Activated CD8-positive, alpha-beta T cell treated with anti-CD3 and anti-CD28 coated beads, Interleukin-2, amount 10 ng/mL, durations not matched to agents 7 days and 5 days (primary cell): Measurements from ENCODE around the gene RSRC1. TPM values are rescaled to one million over a fixed set of nuclear protein-coding genes. Genes with fewer than 3 reads are reported as not detected.

Experiments used
- ATAC-seq: fragments of 150-1000 bp; cut with Tn5 transposase; one replicate; pipeline ENCODE4 v1.10.0; 2021; ENCODE audit warnings: moderate library complexity
- CTCF ChIA-PET: fragments of 350-600 bp; sonication (Branson Sonifier 250); formaldehyde crosslinking; loops from one replicate; lab custom pipeline; 2021; ENCODE audit warnings: antibody characterized with exemption; lab: Charles Lee
- POLR2A ChIA-PET: fragments of 350-600 bp; sonication (Branson Sonifier 250); formaldehyde crosslinking; loops from one replicate; lab custom pipeline; 2021; ENCODE audit warnings: antibody characterized with exemption; lab: Charles Lee
- DNase-seq: peaks from one replicate; pipeline ENCODE4 v3.0.0-alpha.2; 2020
- H3K27ac Mint-ChIP-seq: one replicate; pipeline ENCODE4 v1.8.0; 2021; ENCODE audit warnings: mild to moderate bottlenecking, mixed read lengths
- H3K27me3 Mint-ChIP-seq: one replicate; pipeline ENCODE4 v1.8.0; 2021; ENCODE audit warnings: low read depth, mixed read lengths
- H3K36me3 Mint-ChIP-seq: one replicate; pipeline ENCODE4 v1.8.0; 2021; ENCODE audit warnings: low read depth, mixed read lengths
- H3K4me1 Mint-ChIP-seq: one replicate; pipeline ENCODE4 v1.8.0; 2021; ENCODE audit warnings: low read depth, mixed read lengths
- H3K4me3 Mint-ChIP-seq: one replicate; pipeline ENCODE4 v1.8.0; 2021; ENCODE audit warnings: mild to moderate bottlenecking, mixed read lengths
- H3K9me3 Mint-ChIP-seq: one replicate; pipeline ENCODE4 v1.8.0; 2022; ENCODE audit warnings: mixed read lengths; ENCODE audit not compliant: insufficient read depth
- total RNA-seq, 2 experiments: library from RNA; stranded (reverse); gene quantifications; one replicate each; pipeline ENCODE4 v1.2.3, GENCODE V29; 2021

Gene RSRC1
- total RNA-seq, 2 experiments from 2014 or later, result 44.9 to 47.9 TPM

GRCh38 chr3:158258619-158259018, 148.7 kb downstream of the RSRC1 start:
- ChIA-PET POLR2A (no interaction called here), CTCF (no interaction called here)
- no peak for ATAC-seq
- H3K4me1 Mint-ChIP-seq, result no peaks in the 10 kb centered on the region
- no peak overlapping the region for H3K27ac Mint-ChIP-seq
- no peaks in the 10 kb centered on the region for H3K27me3 Mint-ChIP-seq
- no peak for DNase-seq
- H3K9me3 Mint-ChIP-seq, result peaks cover 5% of the 10 kb centered on the region
- no peak overlapping the region for H3K4me3 Mint-ChIP-seq
- H3K36me3 Mint-ChIP-seq, result peaks cover 32% of the 10 kb centered on the region

- Mint-ChIP-seq H3K9me3 (peaks cover 8% of the 10 kb centered on the region), H3K27me3 (no peaks in the 10 kb centered on the region), H3K4me3 (no peak overlapping the region), H3K27ac (no peak overlapping the region), H3K36me3 (peaks cover 27% of the 10 kb centered on the region), H3K4me1 (no peaks in the 10 kb centered on the region)
- ChIA-PET POLR2A (no interaction called here), CTCF (no interaction called here)
- no peak for ATAC-seq
- DNase-seq, result no peak
These were observed 150.5 kb downstream of the RSRC1 start for GRCh38 chr3:158260392-158260791.

GRCh38 chr3:158261371-158261991, 151.6 kb downstream of the RSRC1 start:
- DNase-seq (no peak), ATAC-seq (no peak)
- peaks cover 15% of the 10 kb centered on the region for H3K9me3 Mint-ChIP-seq
- no peaks in the 10 kb centered on the region for H3K4me1 Mint-ChIP-seq
- no peak overlapping the region for H3K4me3 Mint-ChIP-seq
- H3K27me3 Mint-ChIP-seq, result no peaks in the 10 kb centered on the region
- ChIA-PET CTCF (no interaction called here), POLR2A (no interaction called here)
- peaks cover 16% of the 10 kb centered on the region for H3K36me3 Mint-ChIP-seq
- no peak overlapping the region for H3K27ac Mint-ChIP-seq

GRCh38 chr3:158264894-158265293, 155.0 kb downstream of the RSRC1 start:
- peaks cover 33% of the 10 kb centered on the region for H3K9me3 Mint-ChIP-seq
- no peak overlapping the region for H3K27ac Mint-ChIP-seq
- no peak for ATAC-seq
- CTCF ChIA-PET, result no interaction called here
- H3K36me3 Mint-ChIP-seq, result peaks cover 24% of the 10 kb centered on the region
- DNase-seq, result no peak
- no peaks in the 10 kb centered on the region for H3K4me1 Mint-ChIP-seq
- H3K27me3 Mint-ChIP-seq, result no peaks in the 10 kb centered on the region
- no peak overlapping the region for H3K4me3 Mint-ChIP-seq
- POLR2A ChIA-PET, result no interaction called here

GRCh38 chr3:158267015-158267414, 157.1 kb downstream of the RSRC1 start:
- H3K27me3 Mint-ChIP-seq, result no peaks in the 10 kb centered on the region
- peaks cover 23% of the 10 kb centered on the region for H3K36me3 Mint-ChIP-seq
- H3K27ac Mint-ChIP-seq, result no peak overlapping the region
- H3K4me3 Mint-ChIP-seq, result no peak overlapping the region
- ChIA-PET POLR2A (interaction anchor here (0.6 kb wide), 1 partner anchor 1073 kb away, joined by 7 read pairs; no protein-coding TSS in a partner anchor), CTCF (interaction anchor here (1.0 kb wide), 1 partner anchor 13 kb away, joined by 3 read pairs; no protein-coding TSS in a partner anchor)
- H3K4me1 Mint-ChIP-seq, result no peaks in the 10 kb centered on the region
- DNase-seq (no peak), ATAC-seq (no peak)
- peaks cover 35% of the 10 kb centered on the region for H3K9me3 Mint-ChIP-seq

GRCh38 chr3:158269942-158270341, 160.1 kb downstream of the RSRC1 start:
- ATAC-seq, result no peak
- Mint-ChIP-seq H3K9me3 (peaks cover 28% of the 10 kb centered on the region), H3K4me3 (no peak overlapping the region), H3K27me3 (no peaks in the 10 kb centered on the region), H3K4me1 (no peaks in the 10 kb centered on the region), H3K27ac (no peak overlapping the region), H3K36me3 (peaks cover 24% of the 10 kb centered on the region)
- ChIA-PET POLR2A (no interaction called here), CTCF (interaction anchor here (0.7 kb wide), 1 partner anchor 478 kb away, joined by 3 read pairs; no protein-coding TSS in a partner anchor)
- no peak for DNase-seq

- ChIA-PET CTCF (no interaction called here), POLR2A (no interaction called here)
- H3K36me3 Mint-ChIP-seq, result peaks cover 20% of the 10 kb centered on the region
- ATAC-seq (no peak), DNase-seq (no peak)
- no peak overlapping the region for H3K27ac Mint-ChIP-seq
- no peaks in the 10 kb centered on the region for H3K27me3 Mint-ChIP-seq
- no peak overlapping the region for H3K4me3 Mint-ChIP-seq
- H3K9me3 Mint-ChIP-seq, result peaks cover 15% of the 10 kb centered on the region
- no peaks in the 10 kb centered on the region for H3K4me1 Mint-ChIP-seq
These were observed 162.2 kb downstream of the RSRC1 start for GRCh38 chr3:158272081-158272480.

- Mint-ChIP-seq H3K4me3 (no peak overlapping the region), H3K9me3 (peaks cover 5% of the 10 kb centered on the region), H3K27me3 (no peaks in the 10 kb centered on the region), H3K4me1 (no peaks in the 10 kb centered on the region), H3K27ac (no peak overlapping the region), H3K36me3 (peaks cover 15% of the 10 kb centered on the region)
- DNase-seq (no peak), ATAC-seq (no peak)
- POLR2A ChIA-PET, result no interaction called here
- CTCF ChIA-PET, result no interaction called here
These were observed 163.8 kb downstream of the RSRC1 start for GRCh38 chr3:158273656-158274055.

- H3K36me3 Mint-ChIP-seq, result peaks cover 12% of the 10 kb centered on the region
- no peak overlapping the region for H3K4me3 Mint-ChIP-seq
- DNase-seq, result no peak
- H3K4me1 Mint-ChIP-seq, result no peaks in the 10 kb centered on the region
- H3K27me3 Mint-ChIP-seq, result no peaks in the 10 kb centered on the region
- no peak overlapping the region for H3K27ac Mint-ChIP-seq
- ATAC-seq, result no peak
- no peaks in the 10 kb centered on the region for H3K9me3 Mint-ChIP-seq
- CTCF ChIA-PET, result no interaction called here
- POLR2A ChIA-PET, result no interaction called here
These were observed 168.3 kb downstream of the RSRC1 start for GRCh38 chr3:158278187-158278586.

GRCh38 chr3:158279609-158280008, 169.7 kb downstream of the RSRC1 start:
- H3K4me1 Mint-ChIP-seq, result no peaks in the 10 kb centered on the region
- H3K27me3 Mint-ChIP-seq, result no peaks in the 10 kb centered on the region
- no peak overlapping the region for H3K4me3 Mint-ChIP-seq
- no peak overlapping the region for H3K27ac Mint-ChIP-seq
- ChIA-PET CTCF (interaction anchor here (1.3 kb wide), 1 partner anchor 12 kb away, joined by 3 read pairs; no protein-coding TSS in a partner anchor), POLR2A (no interaction called here)
- DNase-seq (no peak), ATAC-seq (no peak)
- H3K9me3 Mint-ChIP-seq, result no peaks in the 10 kb centered on the region
- peaks cover 9% of the 10 kb centered on the region for H3K36me3 Mint-ChIP-seq

- DNase-seq (no peak), ATAC-seq (no peak)
- ChIA-PET CTCF (no interaction called here), POLR2A (no interaction called here)
- Mint-ChIP-seq H3K4me1 (no peaks in the 10 kb centered on the region), H3K4me3 (no peak overlapping the region), H3K36me3 (no peaks in the 10 kb centered on the region), H3K27ac (no peak overlapping the region), H3K9me3 (no peaks in the 10 kb centered on the region), H3K27me3 (no peaks in the 10 kb centered on the region)
These were observed 185.9 kb downstream of the RSRC1 start for GRCh38 chr3:158295771-158296170.

GRCh38 chr3:158297940-158298339, 188.1 kb downstream of the RSRC1 start:
- POLR2A ChIA-PET, result no interaction called here
- Mint-ChIP-seq H3K27me3 (no peaks in the 10 kb centered on the region), H3K4me3 (no peak overlapping the region), H3K9me3 (no peaks in the 10 kb centered on the region), H3K4me1 (no peaks in the 10 kb centered on the region), H3K27ac (no peak overlapping the region), H3K36me3 (no peaks in the 10 kb centered on the region)
- CTCF ChIA-PET, result no interaction called here
- no peak for DNase-seq
- no peak for ATAC-seq
